A204.1 (cell line): ENCODE data around the gene ALX1.
"Not testable (repeated sequence)": the region's sequence is repeated elsewhere in the genome, so short reads cannot be mapped to it uniquely, and the experiment has no call there.

Source experiments
- FAIRE-seq: peaks from 2 replicates; lab custom pipeline; 2012; peaks lifted over from hg19 to GRCh38; lab: Jason Lieb, UNC

ALX1 gene

GRCh38 chr12:85301051-85301450 is 21.0 kb downstream of the ALX1 start:
- no peak for FAIRE-seq

DNA sequence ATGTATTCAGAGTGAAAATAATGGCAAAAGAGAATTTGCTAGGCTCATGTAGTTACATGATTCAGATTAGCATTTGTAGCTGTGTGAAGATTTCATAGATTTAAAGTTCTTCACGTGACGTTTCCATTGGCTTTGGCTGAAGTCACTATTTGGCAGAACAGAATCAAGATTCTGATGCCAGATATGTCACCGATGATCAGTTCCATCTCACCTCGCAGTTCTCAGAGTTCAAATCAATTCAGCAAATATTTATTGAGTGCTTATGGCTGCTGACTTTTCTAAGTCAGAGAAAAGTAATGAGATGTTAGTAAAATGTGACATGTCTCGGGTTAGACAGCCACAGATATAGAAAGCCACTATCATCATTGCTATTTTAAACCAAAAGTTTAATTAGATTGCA is 28.4 kb downstream of the ALX1 start:
- no peak for FAIRE-seq

- no peak for FAIRE-seq
Measured at GRCh38 chr12:85309125-85309566, 29.1 kb downstream of the ALX1 start.

DNA sequence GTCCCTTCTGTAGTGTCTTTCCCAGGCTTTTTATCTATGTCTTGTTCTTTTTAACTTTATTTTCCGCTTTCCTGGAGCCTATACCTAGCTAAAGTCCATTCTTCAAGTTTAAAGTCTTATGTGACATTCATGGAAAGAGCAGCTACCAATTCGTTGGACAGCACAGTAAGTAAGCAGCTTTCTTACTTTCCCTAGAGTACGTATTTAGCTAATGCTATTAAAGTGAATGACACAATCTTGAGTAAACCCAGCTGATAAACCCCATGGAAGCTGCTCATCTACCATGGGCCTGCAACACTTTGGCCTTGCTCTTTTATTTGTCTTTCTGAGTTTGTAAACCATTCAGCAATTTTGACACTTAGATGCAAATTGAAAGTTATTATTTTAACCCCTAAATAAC is 30.0 kb downstream of the ALX1 start:
- no peak for FAIRE-seq

- FAIRE-seq = peak; percentile 56
Measured at GRCh38 chr12:85310456-85311076, 30.5 kb downstream of the ALX1 start.

GRCh38 chr12:85317866-85318636 is 38.0 kb downstream of the ALX1 start:
- FAIRE-seq = not testable (repeated sequence)

- no peak for FAIRE-seq
Measured at GRCh38 chr12:85322715-85323114, 42.7 kb downstream of the ALX1 start.

DNA sequence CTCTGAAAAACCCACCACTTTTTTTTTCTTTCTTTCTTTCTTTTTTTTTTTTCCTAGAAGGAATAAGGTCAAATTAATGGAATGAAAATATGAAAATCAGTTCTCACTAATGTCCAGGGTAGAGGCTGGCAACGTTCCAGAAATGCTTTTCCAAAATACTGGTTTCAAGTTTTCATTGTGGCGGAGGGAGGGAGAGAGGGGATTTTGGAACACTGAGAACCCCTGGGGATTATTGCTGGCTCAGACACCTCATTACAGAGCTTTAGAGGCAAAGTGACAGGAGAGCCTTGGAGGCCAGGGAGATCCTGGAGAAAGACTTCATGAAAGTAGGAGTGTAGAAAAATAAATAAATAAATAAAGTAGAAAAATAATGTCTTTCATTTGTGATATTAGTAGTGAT is 45.4 kb downstream of the ALX1 start:
- FAIRE-seq = no peak

DNA sequence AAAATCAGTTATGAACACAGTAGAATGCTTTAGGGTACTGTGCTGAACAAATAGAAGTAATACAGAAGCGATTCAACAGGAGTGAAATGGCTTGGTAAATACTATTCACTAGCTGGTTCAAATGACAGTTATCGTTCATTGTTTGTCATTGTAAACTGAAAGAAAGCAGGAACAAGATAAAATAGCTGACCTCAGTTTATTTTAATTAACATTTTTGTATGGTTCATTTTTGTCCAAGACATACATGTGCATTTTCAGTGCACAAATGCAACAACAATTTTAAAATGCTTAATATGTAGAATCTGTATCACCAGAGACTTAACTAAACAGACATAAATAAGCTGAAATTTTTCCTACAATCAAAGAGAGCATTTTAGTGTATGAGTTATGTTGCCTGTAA is 49.9 kb downstream of the ALX1 start:
- no peak for FAIRE-seq

GRCh38 chr12:85348779-85349178 is 68.8 kb downstream of the ALX1 start:
- no peak for FAIRE-seq

DNA sequence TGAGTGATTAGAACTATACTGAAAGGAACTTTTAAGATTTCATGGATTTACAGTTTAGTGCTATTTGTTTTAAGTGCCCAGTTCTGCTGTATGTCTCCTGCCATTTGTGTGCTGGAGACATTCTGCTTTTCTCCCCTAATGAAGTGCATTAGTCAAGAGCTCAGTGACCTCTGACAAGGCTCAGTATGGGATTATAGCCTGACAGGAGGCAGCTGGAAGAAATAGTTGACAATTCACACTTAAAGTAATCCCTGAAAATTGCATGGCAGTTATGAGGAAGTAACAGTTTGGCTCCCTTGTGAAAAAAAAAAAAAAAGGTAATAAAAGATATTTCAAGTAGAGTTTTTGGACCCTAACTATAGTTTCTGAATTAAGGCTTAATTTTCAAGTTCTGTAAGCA is 70.3 kb downstream of the ALX1 start:
- no peak for FAIRE-seq
